ENCODE results near the gene THOC7. TPM values are rescaled to one million over a fixed set of nuclear protein-coding genes. Genes with fewer than 3 reads are reported as not detected.

THOC7 gene
- total RNA-seq, 1 experiment from 2014 or later, result 53.0 TPM

- Mint-ChIP-seq H3K9me3 (peaks cover 4% of the 10 kb centered on the region; the same call in 1 of the 2 replicates), H3K36me3 (peaks cover 9% of the 10 kb centered on the region), H3K27ac (peak overlapping the region; percentile 48; the same call in 1 of the 2 replicates), H3K4me3 (no peak overlapping the region), H3K27me3 (ENCODE audit: low read depth) (no peaks in the 10 kb centered on the region), H3K4me1 (peaks cover 12% of the 10 kb centered on the region)
- ChIA-PET CTCF (no interaction called here), POLR2A (no interaction called here)
- ATAC-seq, result no peak
- no peak for DNase-seq (ENCODE audit: low spot score)
- TF ChIP-seq ZBTB21 (CRISPR knock-in tag; IDR thresholded peaks at IDR 0.05; ENCODE audit: borderline replicate concordance), result no peak
- TF ChIP-seq GRHL2 (CRISPR knock-in tag; IDR thresholded peaks at IDR 0.05; ENCODE audit: insufficient replicate concordance, severe bottlenecking), result no peak
- TF ChIP-seq FOXK1 (CRISPR knock-in tag; IDR thresholded peaks at IDR 0.05), result no peak
- TF ChIP-seq ZNF512 (CRISPR knock-in tag; IDR thresholded peaks at IDR 0.05; ENCODE audit: borderline replicate concordance), result no peak
- no peak for TF ChIP-seq HMGXB4 (CRISPR knock-in tag; IDR thresholded peaks at IDR 0.05)
- no peak for TF ChIP-seq ZNF232 (CRISPR knock-in tag; IDR thresholded peaks at IDR 0.05)
- no peak for TF ChIP-seq ZNF532 (CRISPR knock-in tag; IDR thresholded peaks at IDR 0.05; ENCODE audit: borderline replicate concordance)
- TF ChIP-seq ZNF416 (CRISPR knock-in tag; IDR thresholded peaks at IDR 0.05), result no peak
- no peak for TF ChIP-seq ARID4B (CRISPR knock-in tag; IDR thresholded peaks at IDR 0.05; ENCODE audit: borderline replicate concordance)
- no peak for TF ChIP-seq ATF1 (CRISPR knock-in tag; IDR thresholded peaks at IDR 0.05)
- no peak for TF ChIP-seq ATF3 (CRISPR knock-in tag; conservative IDR thresholded peaks at IDR 0.05)
These were observed 36.4 kb upstream of the THOC7 start for GRCh38 chr3:63900010-63900409.
